Gastroesophageal sphincter (tissue), 4 donors: Measurements from ENCODE around the gene PSMB5. TPM values are rescaled to one million over a fixed set of nuclear protein-coding genes. Genes with fewer than 3 reads are reported as not detected.

ENCODE experiments used
- ATAC-seq: fragments of 150-250 bp; one replicate; pipeline ENCODE4 v1.9.1; 2016; ENCODE audit warnings: mild to moderate bottlenecking, moderate library complexity
- H3K27ac ChIP-seq, 4 donors: fragments of 200-600 bp; sonication (generic) in 3 of 4; 1 replicate in 3 of 4; 2 replicates in 1 of 4; pipeline ENCODE4 v1.5.1; 2016 to 2019
- H3K27me3 ChIP-seq: fragments of 200-600 bp; sonication (generic); one replicate; pipeline ENCODE4 v1.5.1; 2019
- H3K36me3 ChIP-seq, 2 donors: fragments of 200-600 bp; sonication (generic); one replicate each; pipeline ENCODE4 v1.5.1; 2019; ENCODE audit warnings: control low read depth in 1 of 2
- H3K4me1 ChIP-seq, 3 donors: fragments of 200-600 bp; sonication (generic); 1 replicate in 2 of 3; 2 replicates in 1 of 3; pipeline ENCODE4 v1.5.1; 2016 to 2019; ENCODE audit warnings: control low read depth in 2 of 3
- H3K4me3 ChIP-seq, 2 donors: fragments of 200-600 bp; sonication (generic); one replicate each; pipeline ENCODE4 v1.5.1; 2019; ENCODE audit warnings: mild to moderate bottlenecking in 1 of 2, moderate library complexity in 1 of 2
- H3K9me3 ChIP-seq, 3 donors: fragments of 200-600 bp; sonication (generic); one replicate each; pipeline ENCODE4 v1.5.1; 2017 to 2019; ENCODE audit warnings: control low read depth in 2 of 3
- CTCF ChIP-seq, 4 experiments: fragments of 200-600 bp in 2 of 4; fragments of 450-650 bp in 2 of 4; sonication (generic) in 1 of 4; IDR thresholded peaks; one replicate each; pipeline ENCODE4 v1.5.1; 2017 to 2019; ENCODE audit warnings: antibody characterized with exemption in 4 of 4, mild to moderate bottlenecking in 2 of 4, moderate library complexity in 2 of 4
- EP300 ChIP-seq: sonication (generic); formaldehyde crosslinking; IDR thresholded peaks from one replicate; pipeline ENCODE4 v1.6.1; 2017; ENCODE audit warnings: antibody characterized with exemption, mild to moderate bottlenecking
- POLR2A ChIP-seq, 2 donors: fragments of 450-650 bp; IDR thresholded peaks; one replicate each; pipeline ENCODE4 v1.6.1; 2017; ENCODE audit warnings: antibody characterized with exemption in 2 of 2, mild to moderate bottlenecking in 2 of 2, moderate library complexity in 1 of 2
- POLR2AphosphoS5 ChIP-seq: sonication (generic); formaldehyde crosslinking; IDR thresholded peaks from one replicate; pipeline ENCODE4 v1.6.1; 2017; ENCODE audit warnings: antibody characterized with exemption
- WGBS, 2 donors: methylation state at CpG; one replicate each; pipeline ENCODE4 v1.1.5; 2018; ENCODE audit warnings: low coverage in 1 of 2; 5-methylcytosine and 5-hydroxymethylcytosine counted together
- total RNA-seq, 4 donors: library from RNA; depleted of rRNA; stranded (reverse); fragments of >200 nt; gene quantifications; one replicate each; pipeline ENCODE4 v1.1.0, GENCODE V29; 2016

Gene PSMB5
- total RNA-seq, 4 donors from 2014 or later: 125 to 182 (median 133) TPM

DNA sequence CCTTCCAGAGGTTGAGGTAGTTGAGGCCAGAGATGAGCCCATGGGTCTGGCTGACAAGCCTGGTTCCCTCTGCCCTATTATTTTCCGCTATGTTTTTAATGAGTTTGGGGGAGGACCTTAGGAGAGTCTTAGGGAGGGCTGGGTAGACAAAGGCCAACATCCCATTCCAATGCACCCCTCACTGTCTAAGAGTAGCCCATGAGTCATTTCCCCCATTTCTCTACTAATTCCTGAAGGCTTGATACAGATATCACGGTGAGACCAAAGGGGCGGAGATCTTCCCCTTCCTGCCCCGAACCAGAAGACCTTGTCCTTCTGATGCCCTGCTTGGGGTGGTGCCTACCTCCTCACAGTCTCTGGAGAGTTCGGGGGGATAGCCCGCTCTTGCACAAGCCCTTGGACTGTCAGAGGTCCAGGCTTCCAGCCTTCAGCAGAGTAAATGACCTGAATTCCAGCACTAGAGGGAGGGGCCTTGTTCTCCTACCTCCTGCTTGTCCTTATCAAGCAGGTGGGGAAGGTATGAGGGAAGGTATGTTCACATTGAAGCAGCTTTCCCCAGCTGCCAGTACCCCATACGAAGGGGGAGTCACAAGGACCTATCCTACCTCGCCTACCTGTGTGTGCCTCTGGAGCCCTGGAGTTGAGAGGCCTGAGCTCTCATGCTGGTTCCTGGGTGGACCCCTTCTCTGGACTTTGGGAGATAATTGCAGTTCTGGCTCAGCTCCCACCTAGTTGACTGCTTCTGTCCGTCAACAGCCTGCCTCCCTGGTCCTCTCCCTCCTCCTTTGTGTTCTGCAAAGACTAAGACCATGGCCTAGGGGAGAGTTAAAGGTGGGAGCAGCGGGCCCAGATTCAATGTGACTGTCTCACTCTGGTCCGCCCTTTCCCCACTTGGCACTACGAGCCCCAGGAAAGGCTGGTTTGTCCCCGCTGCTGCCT lies 11.0 kb upstream of the PSMB5 start:
- no peak overlapping the region for H3K27ac ChIP-seq
- WGBS, 2 donors: 86 to 95% methylated on average over 3 to 6 of the region's 13 CpGs
- TF ChIP-seq POLR2A (IDR thresholded peaks at IDR 0.05): no peak
- H3K9me3 ChIP-seq: no peaks in the 10 kb centered on the region
- ATAC-seq: no peak
- H3K36me3 ChIP-seq: no peaks in the 10 kb centered on the region
- peaks cover 0 to 6% (median 0%) of the 10 kb centered on the region in 3 donors for H3K4me1 ChIP-seq
- peaks cover 13% of the 10 kb centered on the region for H3K27me3 ChIP-seq
- H3K4me3 ChIP-seq: no peak overlapping the region

DNA sequence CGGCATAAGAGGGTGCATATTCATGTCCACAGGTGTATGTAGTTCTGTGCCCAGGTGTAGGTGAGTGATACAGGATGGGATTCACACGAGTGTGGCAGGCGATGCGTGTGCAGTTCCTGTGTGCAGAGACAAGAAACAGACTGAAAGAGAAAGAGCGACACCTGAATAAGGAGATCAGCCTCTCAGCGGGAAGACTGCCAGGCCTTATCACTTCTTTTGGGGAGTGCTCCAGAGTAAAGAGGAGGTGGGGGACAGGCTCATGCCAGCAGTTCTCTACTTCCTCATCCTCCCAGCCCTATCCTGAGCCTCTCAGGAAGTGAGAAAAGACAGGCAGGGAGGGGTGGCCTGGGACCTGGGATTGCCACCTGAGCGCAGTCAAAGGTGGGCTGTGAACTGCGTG lies 10.1 kb upstream of the PSMB5 start:
- Histone ChIP-seq H3K9me3 (no peaks in the 10 kb centered on the region), H3K4me1 (peaks cover 0 to 6% (median 0%) of the 10 kb centered on the region in 3 donors), H3K27me3 (peaks cover 13% of the 10 kb centered on the region), H3K4me3 (no peak overlapping the region), H3K27ac (no peak overlapping the region), H3K36me3 (no peaks in the 10 kb centered on the region)
- WGBS, 2 donors: 80% methylated on average over 3 to 6 of the region's 8 CpGs
- no peak for ATAC-seq
- TF ChIP-seq POLR2AphosphoS5 (no peak), EP300 (no peak)

DNA sequence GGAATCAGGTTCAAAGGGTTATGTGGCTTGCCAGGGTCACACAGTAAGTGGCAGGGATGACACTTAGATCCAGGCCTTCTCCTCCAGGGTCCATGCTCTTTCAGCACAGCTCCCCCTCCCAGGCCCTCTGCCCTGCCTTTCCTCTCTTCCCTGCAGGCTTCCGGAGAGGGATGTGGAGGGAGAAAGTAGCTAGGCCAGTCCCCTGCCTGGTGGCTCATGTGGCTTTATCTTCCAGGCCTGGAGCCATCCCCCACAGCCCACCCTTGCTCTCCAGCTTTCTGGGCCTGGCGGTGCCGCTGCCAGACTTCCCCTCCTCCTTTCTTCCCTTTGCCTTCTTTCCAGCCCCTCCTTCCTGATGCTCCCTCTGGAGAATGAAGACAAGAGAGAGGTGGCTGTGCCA lies 9.1 kb upstream of the PSMB5 start:
- peaks cover 13% of the 10 kb centered on the region for H3K27me3 ChIP-seq
- no peak overlapping the region for H3K27ac ChIP-seq
- H3K9me3 ChIP-seq: no peaks in the 10 kb centered on the region
- peaks cover 0 to 6% (median 0%) of the 10 kb centered on the region in 3 donors for H3K4me1 ChIP-seq
- WGBS, 2 donors: 60 to 69% methylated on average over 2 to 3 of the region's 3 CpGs
- no peak for ATAC-seq
- no peaks in the 10 kb centered on the region for H3K36me3 ChIP-seq
- TF ChIP-seq CTCF (IDR thresholded peaks at IDR 0.05): no peak
- no peak for TF ChIP-seq POLR2AphosphoS5
- no peak for TF ChIP-seq EP300
- no peak for TF ChIP-seq POLR2A (IDR thresholded peaks at IDR 0.05)
- H3K4me3 ChIP-seq: no peak overlapping the region

DNA sequence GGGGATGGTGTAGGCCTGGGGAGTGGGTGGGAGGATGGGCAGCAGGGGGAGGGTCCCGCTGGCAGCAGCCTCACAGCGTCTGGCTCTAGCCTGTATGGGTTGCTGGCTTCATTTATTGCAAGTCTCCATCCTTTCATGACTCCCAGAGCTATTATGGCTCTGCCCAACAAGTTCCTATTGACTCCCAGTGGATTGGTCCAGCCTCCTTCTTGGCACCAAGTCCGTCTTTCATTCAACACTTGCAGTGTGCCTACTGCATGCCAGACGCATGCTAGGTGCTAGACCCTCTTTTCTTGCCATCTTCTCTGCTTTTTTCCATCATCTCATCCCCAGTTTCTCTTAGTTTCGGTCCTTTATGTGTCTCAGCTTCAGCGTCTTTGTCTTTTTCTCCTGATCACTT lies 8.4 kb upstream of the PSMB5 start:
- H3K27me3 ChIP-seq: peaks cover 11% of the 10 kb centered on the region
- WGBS, 2 donors: 45 to 87% methylated on average over 3 to 5 of the region's 6 CpGs
- H3K9me3 ChIP-seq: no peaks in the 10 kb centered on the region
- ATAC-seq: no peak
- H3K36me3 ChIP-seq: no peaks in the 10 kb centered on the region
- no peak overlapping the region for H3K4me3 ChIP-seq
- no peak overlapping the region for H3K27ac ChIP-seq
- H3K4me1 ChIP-seq: peaks cover 0 to 6% (median 0%) of the 10 kb centered on the region in 3 donors
- no peak for TF ChIP-seq POLR2AphosphoS5
- no peak for TF ChIP-seq EP300
- TF ChIP-seq CTCF (IDR thresholded peaks at IDR 0.05): no peak
- no peak for TF ChIP-seq POLR2A (IDR thresholded peaks at IDR 0.05)

GRCh38 chr14:23042162-23042965 lies 7.7 kb upstream of the PSMB5 start, which contains the start of gene PSMB11:
Gene PSMB11 (plus strand): TSS chr14:23042212. CDS start chr14:23042226, 14 bp downstream.
- Histone ChIP-seq H3K9me3 (no peaks in the 10 kb centered on the region), H3K4me3 (no peak within 1 kb of the TSS), H3K27ac (no peak within 1 kb of the TSS), H3K36me3 (no peaks in the 10 kb centered on the region), H3K4me1 (peaks cover 0 to under 1% (median 0%) of the 10 kb centered on the region in 3 donors), H3K27me3 (peaks cover 3% of the 10 kb centered on the region)
- no peak for ATAC-seq
- TF ChIP-seq CTCF (IDR thresholded peaks at IDR 0.05) (no peak), POLR2A (IDR thresholded peaks at IDR 0.05) (no peak), POLR2AphosphoS5 (no peak), EP300 (no peak)
- no CpG with 5 or more reads among the region's 36 CpGs for WGBS, 2 donors
